CD4-positive, alpha-beta memory T cell (primary cell): ENCODE results near the gene CIRBP. TPM values are rescaled to one million over a fixed set of nuclear protein-coding genes. Genes with fewer than 3 reads are reported as not detected.

Experiments
- CTCF ChIA-PET: fragments of 350-600 bp; sonication (Branson Sonifier 250); formaldehyde crosslinking; loops from one replicate; lab custom pipeline; 2021; ENCODE audit warnings: inconsistent platforms; ENCODE audit not compliant: partially characterized antibody; lab: Charles Lee
- POLR2A ChIA-PET: fragments of 350-600 bp; sonication (Branson Sonifier 250); formaldehyde crosslinking; loops from one replicate; lab custom pipeline; 2021; ENCODE audit not compliant: partially characterized antibody; lab: Charles Lee
- DNase-seq, 5 donors: peaks; one replicate each; pipeline versions ENCODE4 v3.0.0 to v3.0.0-alpha.2; 2020 to 2022; ENCODE audit warnings: mixed read lengths in 1 of 5
- H3K27ac ChIP-seq: one replicate; pipeline ENCODE4 v1.7.0; 2013; ENCODE audit warnings: low read depth, low read length
- H3K27me3 ChIP-seq: 2 replicates; pipeline ENCODE4 v1.7.0; 2013; ENCODE audit warnings: mild to moderate bottlenecking, low read length, moderate library complexity; ENCODE audit not compliant: insufficient read depth
- H3K36me3 ChIP-seq: 2 replicates; pipeline ENCODE4 v1.7.0; 2013; ENCODE audit warnings: mild to moderate bottlenecking, low read length, moderate library complexity; ENCODE audit not compliant: insufficient read depth
- H3K4me1 ChIP-seq: 2 replicates; pipeline ENCODE4 v1.7.0; 2013; ENCODE audit warnings: mild to moderate bottlenecking, low read length, moderate library complexity; ENCODE audit not compliant: insufficient read depth
- H3K4me3 ChIP-seq, 2 donors: one replicate each; pipeline ENCODE4 v1.7.0; 2013; ENCODE audit warnings: low read length in 2 of 2, mild to moderate bottlenecking in 1 of 2
- H3K9me3 ChIP-seq, 2 donors: one replicate each; pipeline ENCODE4 v1.7.0; 2013; ENCODE audit warnings: low read length in 2 of 2, control low read depth in 1 of 2; ENCODE audit not compliant: control insufficient read depth in 1 of 2
- H3K27ac Mint-ChIP-seq, 7 donors: one replicate each; pipeline ENCODE4 v1.8.0; 2020 to 2021; ENCODE audit warnings: mixed read lengths in 7 of 7, mild to moderate bottlenecking in 6 of 7, inconsistent platforms in 3 of 7, moderate library complexity in 3 of 7
- H3K27me3 Mint-ChIP-seq, 2 donors: one replicate each; pipeline ENCODE4 v1.8.0; 2020 to 2021; ENCODE audit warnings: mixed read lengths in 2 of 2
- H3K36me3 Mint-ChIP-seq, 2 donors: one replicate each; pipeline ENCODE4 v1.8.0; 2020 to 2021; ENCODE audit warnings: mixed read lengths in 2 of 2, inconsistent platforms in 1 of 2, mild to moderate bottlenecking in 1 of 2
- H3K4me1 Mint-ChIP-seq, 4 donors: one replicate each; pipeline ENCODE4 v1.8.0; 2020 to 2021; ENCODE audit warnings: mixed read lengths in 4 of 4, mild to moderate bottlenecking in 1 of 4
- H3K4me3 Mint-ChIP-seq, 8 donors: one replicate each; pipeline ENCODE4 v1.8.0; 2020 to 2021; ENCODE audit warnings: mixed read lengths in 8 of 8, mild to moderate bottlenecking in 7 of 8, moderate library complexity in 6 of 8, inconsistent platforms in 3 of 8
- H3K9me3 Mint-ChIP-seq, 8 donors: one replicate each; pipeline ENCODE4 v1.8.0; 2020 to 2021; ENCODE audit warnings: mixed read lengths in 8 of 8, mild to moderate bottlenecking in 5 of 8, inconsistent platforms in 3 of 8, moderate library complexity in 1 of 8
- intact Hi-C: fragments of 100-400 bp; cut with micrococcal nuclease; formaldehyde crosslinking; loops from one replicate; pipeline ENCODE4 v1.15.1; 2023
- polyA plus RNA-seq, 2 donors: library from polyadenylated mRNA; unstranded; fragments of 300-500 nt; fragmentation: Illumina TruSeq; gene quantifications; one replicate each; pipeline ENCODE4 v1.2.3, GENCODE V29; 2021
- total RNA-seq, 2 experiments: library from RNA; stranded (reverse); gene quantifications; one replicate each; pipeline ENCODE4 v1.2.3, GENCODE V29; 2021

Gene CIRBP
- total and polyA plus RNA-seq, 4 experiments from 2014 or later = 160 to 638 (median 416) TPM

DNA sequence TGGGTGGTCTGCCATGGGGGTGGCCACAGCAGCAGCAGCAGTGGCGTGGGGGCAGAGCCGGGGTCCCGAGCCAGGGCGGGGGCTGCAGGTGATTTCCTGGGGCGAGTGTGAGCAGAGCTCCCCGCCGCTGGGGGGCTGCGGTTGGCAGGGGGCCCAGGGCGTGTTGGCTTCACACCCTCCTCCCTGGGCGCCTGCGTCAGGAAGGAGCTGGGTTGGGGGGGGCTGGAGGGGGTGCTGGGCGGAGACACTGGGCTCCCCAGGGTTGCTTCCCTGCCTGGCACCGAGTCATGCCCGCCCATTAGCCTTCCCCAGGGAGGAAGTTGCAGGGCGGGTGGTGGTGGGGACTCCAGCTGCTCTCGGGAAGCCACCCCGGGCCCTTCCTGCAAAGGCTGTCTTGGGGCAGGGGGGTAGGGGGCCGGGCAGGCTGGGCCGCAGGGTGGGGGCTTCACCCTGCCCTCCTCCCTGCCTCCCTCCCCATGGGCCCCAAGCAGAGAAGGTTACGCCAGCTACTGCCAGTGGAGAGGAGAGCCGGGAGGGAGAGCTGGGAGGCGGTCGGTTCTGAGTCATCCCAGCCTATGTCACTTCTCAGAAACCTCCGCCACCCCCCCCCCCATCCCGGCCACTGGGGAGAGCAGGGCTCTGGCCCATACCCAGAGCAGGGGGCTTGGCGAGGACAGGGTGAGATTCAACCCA, 16.2 kb upstream of the CIRBP start:
- no peaks in the 10 kb centered on the region for H3K27me3 ChIP-seq
- H3K9me3 ChIP-seq = no peaks in the 10 kb centered on the region
- peak overlapping the region; percentile 86 for H3K27ac ChIP-seq
- peak; percentile 72 to 91 (median 74) for DNase-seq
- Mint-ChIP-seq H3K4me3 (peak overlapping the region; percentile 46 to 82 (median 61)), H3K27me3 (no peaks in the 10 kb centered on the region), H3K4me1 (peaks cover 8 to 39% (median 23%) of the 10 kb centered on the region in 4 donors), H3K9me3 (peaks cover 0 to 11% (median 0%) of the 10 kb centered on the region in 8 donors), H3K27ac (peak overlapping the region; percentile 66 to 98 (median 79)), H3K36me3 (peaks cover 23 to 33% of the 10 kb centered on the region in 2 donors)
- CTCF ChIA-PET = interaction anchor here (0.7 to 1.8 kb wide), 6 partner anchors 8 to 21 kb away, joined by 3 to 10 read pairs (median 6); partner anchors contain the start of gene CIRBP
- H3K36me3 ChIP-seq = peaks cover 29% of the 10 kb centered on the region
- peak overlapping the region in 1 of 2 donors; percentile 66 for H3K4me3 ChIP-seq
- peaks cover 47% of the 10 kb centered on the region for H3K4me1 ChIP-seq
- intact Hi-C loops = loop anchor here (5.0 kb wide), 1 partner anchor 154 kb away; the partner anchor contains the start of gene DAZAP1
- POLR2A ChIA-PET = interaction anchor here (0.6 to 10.8 kb wide), 17 partner anchors 9 to 344 kb away, joined by 3 to 397 read pairs (median 5); partner anchors contain the start of genes ARHGAP45, ATP5F1D, CIRBP and CNN2

DNA sequence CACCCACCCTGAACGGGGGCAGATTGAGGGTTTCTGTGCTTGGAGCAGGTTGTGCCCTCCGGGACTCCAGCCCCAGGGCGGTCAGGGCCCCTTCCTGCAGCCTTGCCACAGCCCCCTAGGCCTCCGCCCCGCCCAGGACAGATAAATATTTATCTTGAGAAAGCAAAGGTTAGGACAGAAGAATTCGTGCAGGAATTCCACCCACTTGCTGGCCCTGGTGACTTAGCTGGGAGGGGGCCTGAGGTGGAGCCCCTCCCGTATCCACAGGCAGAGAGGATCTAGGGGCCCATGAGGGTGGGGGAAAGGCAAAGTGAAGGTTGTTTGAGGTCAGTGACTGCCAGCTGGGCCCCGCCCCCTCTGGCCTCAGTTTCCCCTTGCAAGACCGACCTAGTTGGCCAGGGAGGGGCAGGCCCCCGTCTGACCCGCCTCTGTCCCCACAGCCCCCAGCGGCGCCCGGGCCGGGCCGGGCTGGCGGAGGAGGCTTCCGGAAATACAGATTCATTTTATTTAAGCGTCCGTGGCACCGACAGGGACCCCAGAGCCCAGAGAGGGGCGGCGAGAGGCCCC, 15.5 kb upstream of the CIRBP start:
- Mint-ChIP-seq H3K27me3 (no peaks in the 10 kb centered on the region), H3K4me3 (peak overlapping the region; percentile 46 to 82 (median 60)), H3K4me1 (peaks cover 11 to 45% (median 26%) of the 10 kb centered on the region in 4 donors), H3K9me3 (peaks cover 0 to 11% (median 0%) of the 10 kb centered on the region in 8 donors), H3K36me3 (peaks cover 23 to 34% of the 10 kb centered on the region in 2 donors), H3K27ac (peak overlapping the region; percentile 66 to 98 (median 79))
- peak overlapping the region in 1 of 2 donors; percentile 66 for H3K4me3 ChIP-seq
- H3K27me3 ChIP-seq = no peaks in the 10 kb centered on the region
- POLR2A ChIA-PET = interaction anchor here (0.6 to 10.8 kb wide), 16 partner anchors 8 to 344 kb away, joined by 3 to 397 read pairs (median 6); partner anchors contain the start of genes ARHGAP45, ATP5F1D, CIRBP and CNN2
- no peak for DNase-seq
- CTCF ChIA-PET = interaction anchor here (1.0 to 1.9 kb wide), 6 partner anchors 8 to 15 kb away, joined by 3 to 10 read pairs (median 8); partner anchors contain the start of gene CIRBP
- H3K27ac ChIP-seq = peak overlapping the region; percentile 86
- intact Hi-C loops = loop anchor here (5.0 kb wide), 1 partner anchor 154 kb away; the partner anchor contains the start of gene DAZAP1
- peaks cover 29% of the 10 kb centered on the region for H3K36me3 ChIP-seq
- H3K9me3 ChIP-seq = no peaks in the 10 kb centered on the region
- H3K4me1 ChIP-seq = peaks cover 52% of the 10 kb centered on the region

DNA sequence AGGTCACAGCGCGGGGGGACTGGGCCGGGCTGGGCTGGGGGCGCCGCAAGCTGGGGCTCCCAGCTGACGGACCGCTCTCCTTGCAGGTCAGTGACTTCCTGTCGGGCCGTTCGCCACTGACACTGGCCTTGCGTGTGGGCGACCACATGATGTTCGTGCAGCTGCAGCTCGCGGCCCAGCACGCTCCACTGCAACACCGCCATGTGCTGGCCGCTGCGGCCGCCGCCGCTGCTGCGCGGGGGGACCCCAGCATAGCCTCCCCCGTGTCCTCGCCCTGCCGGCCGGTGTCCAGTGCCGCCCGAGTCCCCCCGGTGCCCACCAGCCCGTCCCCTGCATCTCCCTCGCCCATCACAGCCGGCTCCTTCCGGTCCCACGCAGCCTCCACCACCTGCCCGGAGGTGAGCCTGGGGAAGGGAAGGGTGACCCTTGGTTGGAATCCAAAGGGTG, 15.0 kb upstream of the CIRBP start:
- H3K27me3 ChIP-seq = no peaks in the 10 kb centered on the region
- peaks cover 16 to 50% (median 30%) of the 10 kb centered on the region in 4 donors for H3K4me1 Mint-ChIP-seq
- H3K4me1 ChIP-seq = peaks cover 57% of the 10 kb centered on the region
- H3K27ac Mint-ChIP-seq = peak overlapping the region in 3 of 7 donors; percentile 59 to 80 (median 75)
- no peaks in the 10 kb centered on the region for H3K9me3 ChIP-seq
- intact Hi-C loops = loop anchor here (5.0 kb wide), 1 partner anchor 153 kb away; the partner anchor contains the start of gene DAZAP1
- peaks cover 29% of the 10 kb centered on the region for H3K36me3 ChIP-seq
- ChIA-PET POLR2A (interaction anchor here (1.5 to 10.8 kb wide), 6 partner anchors 8 to 228 kb away, joined by 5 to 397 read pairs (median 18); partner anchors contain the start of genes ARHGAP45, CIRBP and CNN2), CTCF (interaction anchor here (1.6 to 3.2 kb wide), 4 partner anchors 10 to 12 kb away, joined by 7 to 11 read pairs (median 9); no protein-coding TSS in a partner anchor)
- H3K4me3 ChIP-seq = no peak overlapping the region
- peak overlapping the region in 3 of 8 donors; percentile 31 to 61 (median 51) for H3K4me3 Mint-ChIP-seq
- H3K36me3 Mint-ChIP-seq = peaks cover 23 to 38% of the 10 kb centered on the region in 2 donors
- peak overlapping the region; percentile 86 for H3K27ac ChIP-seq
- H3K9me3 Mint-ChIP-seq = peaks cover 0 to 11% (median 0%) of the 10 kb centered on the region in 8 donors
- no peaks in the 10 kb centered on the region for H3K27me3 Mint-ChIP-seq
- no peak for DNase-seq

DNA sequence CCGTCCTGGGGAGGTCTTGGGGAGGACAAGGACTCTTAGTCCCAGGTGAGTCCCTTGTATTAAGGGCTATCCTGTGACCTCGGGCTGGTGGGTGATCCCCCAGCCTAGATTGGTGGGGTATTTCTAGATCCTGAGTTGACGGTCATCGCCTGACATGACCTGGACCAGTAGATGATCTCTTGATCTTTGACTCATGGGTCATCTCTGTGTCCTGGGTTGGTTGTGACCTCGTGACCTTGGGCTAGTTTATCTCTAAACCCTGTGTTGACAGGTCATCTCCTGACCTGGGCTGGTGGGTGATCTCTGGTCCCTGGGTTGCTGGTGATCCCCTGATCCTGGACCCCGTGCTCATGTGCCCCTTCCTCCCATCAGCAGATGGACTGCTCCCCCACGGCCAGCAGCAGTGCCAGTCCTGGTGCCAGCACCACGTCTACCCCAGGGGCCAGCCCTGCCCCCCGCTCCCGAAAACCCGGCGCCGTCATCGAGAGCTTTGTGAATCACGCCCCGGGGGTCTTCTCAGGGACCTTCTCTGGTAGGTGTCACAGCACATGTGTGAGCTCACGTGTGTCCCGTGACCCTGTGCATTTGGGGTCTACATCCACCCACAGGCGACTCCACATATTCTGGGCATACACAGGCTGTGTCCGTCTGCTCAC, 14.5 kb upstream of the CIRBP start:
- intact Hi-C loops = loop anchor here (5.0 kb wide), 1 partner anchor 153 kb away; the partner anchor contains the start of gene DAZAP1
- Histone ChIP-seq H3K36me3 (peaks cover 29% of the 10 kb centered on the region), H3K4me3 (no peak overlapping the region), H3K9me3 (no peaks in the 10 kb centered on the region), H3K4me1 (peaks cover 62% of the 10 kb centered on the region), H3K27ac (peak overlapping the region; percentile 3), H3K27me3 (no peaks in the 10 kb centered on the region)
- peak overlapping the region; percentile 13 to 80 (median 52) for H3K27ac Mint-ChIP-seq
- no peaks in the 10 kb centered on the region for H3K27me3 Mint-ChIP-seq
- H3K9me3 Mint-ChIP-seq = peaks cover 0 to 10% (median 0%) of the 10 kb centered on the region in 8 donors
- peak overlapping the region; percentile 21 to 67 (median 40) for H3K4me3 Mint-ChIP-seq
- H3K36me3 Mint-ChIP-seq = peaks cover 22 to 39% of the 10 kb centered on the region in 2 donors
- CTCF ChIA-PET = interaction anchor here (1.9 to 3.2 kb wide), 2 partner anchors 10 to 12 kb away, joined by 7 to 11 read pairs; no protein-coding TSS in a partner anchor
- H3K4me1 Mint-ChIP-seq = peaks cover 18 to 56% (median 34%) of the 10 kb centered on the region in 4 donors
- POLR2A ChIA-PET = interaction anchor here (0.8 to 10.8 kb wide), 4 partner anchors 12 to 159 kb away, joined by 3 to 397 read pairs (median 22); partner anchors contain the start of genes CIRBP, FAM174C and POLR2E
- no peak for DNase-seq

DNA sequence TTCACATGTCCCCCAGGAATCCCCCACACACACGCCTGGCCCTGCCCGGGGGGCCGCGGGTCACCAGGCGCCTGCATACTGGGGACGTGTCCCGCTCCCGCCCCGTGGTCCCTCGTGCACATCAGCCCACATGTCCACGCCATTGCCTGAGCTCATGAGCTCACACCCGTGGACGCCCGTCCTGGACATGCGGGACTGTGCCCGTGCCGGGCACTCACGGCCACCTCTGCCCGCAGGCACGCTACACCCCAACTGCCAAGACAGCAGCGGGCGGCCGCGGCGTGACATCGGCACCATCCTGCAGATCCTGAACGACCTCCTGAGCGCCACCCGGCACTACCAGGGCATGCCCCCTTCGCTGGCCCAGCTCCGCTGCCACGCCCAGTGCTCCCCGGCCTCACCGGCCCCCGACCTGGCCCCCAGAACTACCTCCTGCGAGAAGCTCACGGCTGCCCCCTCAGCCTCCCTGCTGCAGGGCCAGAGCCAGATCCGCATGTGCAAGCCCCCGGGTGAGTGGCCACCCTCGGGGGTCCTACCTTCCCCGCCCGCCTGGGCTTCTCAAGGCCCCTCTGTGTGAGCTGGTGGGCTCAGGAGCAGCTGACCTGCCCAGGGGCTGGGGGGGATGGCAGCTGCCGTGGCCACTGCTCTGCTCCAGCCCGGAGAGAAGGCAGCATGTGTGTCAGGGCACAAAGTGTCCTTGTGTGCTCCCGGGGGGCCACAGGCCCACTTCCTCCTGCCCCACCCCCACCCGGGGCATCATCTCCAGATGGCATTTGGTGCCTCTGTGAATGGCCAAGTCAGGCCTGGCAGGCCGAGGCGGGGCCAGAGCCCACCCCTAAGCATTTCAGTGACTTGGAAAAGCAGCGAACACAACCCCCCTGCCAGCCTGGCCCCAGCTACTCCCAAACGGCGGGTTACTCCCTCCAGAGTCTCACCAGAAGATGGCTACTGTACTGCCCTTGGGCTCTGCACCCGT, 13.7 kb upstream of the CIRBP start:
- peaks cover 22 to 60% (median 39%) of the 10 kb centered on the region in 4 donors for H3K4me1 Mint-ChIP-seq
- H3K9me3 Mint-ChIP-seq = peaks cover 0 to 9% (median 0%) of the 10 kb centered on the region in 8 donors
- intact Hi-C loops = no loop called here
- H3K27ac Mint-ChIP-seq = peak overlapping the region in 5 of 7 donors; percentile 15 to 80 (median 52)
- peak overlapping the region in 2 of 8 donors; percentile 44 to 61 for H3K4me3 Mint-ChIP-seq
- H3K36me3 Mint-ChIP-seq = peaks cover 19 to 42% of the 10 kb centered on the region in 2 donors
- Histone ChIP-seq H3K27ac (peak overlapping the region; percentile 3), H3K4me1 (peaks cover 70% of the 10 kb centered on the region), H3K4me3 (no peak overlapping the region), H3K36me3 (peaks cover 29% of the 10 kb centered on the region), H3K27me3 (no peaks in the 10 kb centered on the region), H3K9me3 (no peaks in the 10 kb centered on the region)
- ChIA-PET POLR2A (interaction anchor here (0.8 to 10.8 kb wide), 5 partner anchors 11 to 160 kb away, joined by 3 to 397 read pairs (median 5); partner anchors contain the start of genes CIRBP, FAM174C and POLR2E), CTCF (interaction anchor here (1.9 to 3.2 kb wide), 3 partner anchors 11 kb away, joined by 7 to 11 read pairs (median 8); no protein-coding TSS in a partner anchor)
- H3K27me3 Mint-ChIP-seq = no peaks in the 10 kb centered on the region
- DNase-seq = no peak
